Measurements from ENCODE around the gene ROBO1.

Gene ROBO1

GRCh38 chr3:79002465-79003372, 765.1 kb downstream of the ROBO1 start:
- no peak for DNase-seq

DNA sequence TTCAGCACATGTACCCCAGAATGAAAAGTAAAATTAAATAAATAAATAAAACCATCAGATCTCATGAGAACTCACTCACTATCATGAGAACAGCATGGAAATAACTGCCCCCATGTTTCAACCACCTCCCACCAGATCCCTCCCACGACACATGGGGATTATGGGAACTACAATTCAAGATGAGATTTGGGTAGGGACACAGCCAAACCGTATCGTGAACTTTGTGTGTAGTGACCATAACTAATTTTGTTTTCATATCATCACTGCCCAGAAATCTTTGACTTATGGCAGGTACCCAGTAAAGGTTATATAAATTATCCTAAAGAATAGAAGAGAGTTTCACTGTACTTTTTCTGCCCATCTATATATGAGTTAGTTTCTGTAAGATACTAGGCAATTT, 766.5 kb downstream of the ROBO1 start:
- DNase-seq, result no peak

GRCh38 chr3:78999139-78999538, 768.7 kb downstream of the ROBO1 start:
- DNase-seq, result no peak

- no peak for DNase-seq
These were observed 772.7 kb downstream of the ROBO1 start for GRCh38 chr3:78995087-78995486.

DNA sequence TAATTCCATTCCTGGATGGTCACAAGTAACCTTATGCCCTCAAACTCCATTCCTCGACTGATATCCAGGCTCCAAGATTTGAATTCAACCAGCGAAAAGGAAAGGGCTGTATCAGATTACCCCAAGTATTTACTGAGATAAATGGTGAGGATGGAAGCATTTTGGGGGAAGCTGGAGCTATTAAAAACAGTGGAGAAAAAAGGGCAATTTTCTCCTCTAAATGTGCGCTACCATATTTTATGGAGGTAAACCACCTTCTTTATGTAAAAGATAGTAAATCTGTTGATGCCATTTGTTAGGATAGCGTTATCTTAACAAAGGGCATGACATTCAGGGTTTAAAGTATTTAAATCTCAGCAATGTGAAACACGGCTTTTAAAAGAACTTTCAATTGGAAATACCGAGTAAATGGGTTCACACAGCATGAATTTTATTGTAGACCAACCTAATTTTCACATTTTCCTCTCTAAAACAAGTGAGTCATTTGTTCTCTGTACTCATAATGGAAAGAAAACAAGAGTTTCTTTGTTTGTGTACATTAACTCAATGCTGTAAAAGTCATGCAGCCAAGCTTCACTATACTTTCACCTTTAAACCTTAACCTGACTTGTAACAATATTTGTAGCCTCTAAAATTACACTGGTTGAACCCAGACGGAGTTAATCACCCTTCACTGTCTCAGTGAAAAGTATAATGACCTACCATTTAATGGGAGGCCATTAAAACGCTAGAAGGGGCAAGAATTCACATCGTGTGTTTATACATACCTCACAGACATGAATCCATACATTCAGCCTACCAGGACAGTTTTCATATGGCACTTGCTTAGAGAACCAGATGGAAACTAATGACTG, 773.4 kb downstream of the ROBO1 start:
- DNase-seq, result no peak

- no peak for DNase-seq
These were observed 774.4 kb downstream of the ROBO1 start for GRCh38 chr3:78993375-78993774.

- DNase-seq, result no peak
These were observed 775.0 kb downstream of the ROBO1 start for GRCh38 chr3:78992830-78993229.

GRCh38 chr3:78992400-78992799, 775.4 kb downstream of the ROBO1 start:
- no peak for DNase-seq

GRCh38 chr3:78991656-78992055, 776.1 kb downstream of the ROBO1 start:
- no peak for DNase-seq

GRCh38 chr3:78990156-78990555, 777.6 kb downstream of the ROBO1 start:
- no peak for DNase-seq

GRCh38 chr3:78988324-78988723, 779.5 kb downstream of the ROBO1 start:
- no peak for DNase-seq

GRCh38 chr3:78986416-78987101, 781.2 kb downstream of the ROBO1 start:
- DNase-seq, result no peak

DNA sequence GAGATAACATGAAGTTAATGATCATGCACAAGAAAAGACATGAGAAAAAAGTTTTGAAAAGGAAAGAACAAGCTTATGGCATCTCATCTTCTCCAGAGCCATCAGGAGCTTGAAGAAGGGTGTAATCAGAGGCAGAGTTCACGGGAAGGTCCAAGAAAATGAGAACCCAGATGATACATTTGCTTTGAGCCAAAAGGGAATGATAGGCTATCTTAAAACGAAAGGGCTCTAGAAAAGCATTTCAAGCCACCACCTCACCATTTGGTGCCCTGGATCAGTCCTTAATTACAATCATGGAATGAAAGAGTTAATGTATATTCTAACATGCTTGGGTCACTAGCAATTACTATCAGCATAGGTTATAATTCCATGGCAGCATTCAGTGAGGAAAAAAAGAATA, 781.8 kb downstream of the ROBO1 start:
- no peak for DNase-seq

DNA sequence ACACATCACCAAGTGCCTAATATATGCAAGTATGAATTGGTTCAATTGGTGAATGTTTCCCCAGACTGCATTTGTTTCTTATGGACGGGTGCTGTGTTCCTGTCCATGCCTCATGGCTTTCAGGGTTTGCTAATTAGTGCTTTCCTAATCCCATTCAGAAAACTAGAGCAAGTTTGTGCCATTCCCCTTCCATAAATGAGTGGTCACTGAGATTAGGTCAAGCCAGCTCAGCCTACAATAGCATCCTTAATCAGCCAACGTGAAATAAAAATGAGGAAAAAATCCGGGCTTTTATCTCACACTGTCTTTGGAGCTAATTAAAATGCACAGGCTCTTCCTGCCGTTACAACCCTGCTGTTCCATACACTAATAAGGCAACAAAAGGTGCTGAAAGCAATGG, 788.8 kb downstream of the ROBO1 start:
- no peak for DNase-seq

DNA sequence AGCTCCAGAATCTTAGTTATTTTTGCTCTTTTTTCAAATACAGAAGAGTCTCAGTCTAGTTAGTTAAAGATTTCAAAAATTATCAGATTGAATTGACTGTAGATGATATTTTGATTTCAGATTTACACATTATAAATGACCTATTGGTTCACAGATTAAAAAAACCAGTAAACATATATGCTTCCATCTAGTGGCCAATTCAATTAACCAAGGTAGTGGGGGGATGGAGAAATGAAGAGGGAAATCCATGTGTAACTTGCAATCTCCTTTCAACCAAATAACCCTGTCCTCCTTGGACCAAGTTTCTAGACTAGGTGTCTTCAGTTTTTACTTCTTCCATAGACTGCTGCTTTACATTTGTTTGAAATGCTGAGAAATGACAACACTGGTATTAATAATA, 789.8 kb downstream of the ROBO1 start:
- DNase-seq, result no peak

GRCh38 chr3:78977073-78977472, 790.7 kb downstream of the ROBO1 start:
- no peak for DNase-seq

DNA sequence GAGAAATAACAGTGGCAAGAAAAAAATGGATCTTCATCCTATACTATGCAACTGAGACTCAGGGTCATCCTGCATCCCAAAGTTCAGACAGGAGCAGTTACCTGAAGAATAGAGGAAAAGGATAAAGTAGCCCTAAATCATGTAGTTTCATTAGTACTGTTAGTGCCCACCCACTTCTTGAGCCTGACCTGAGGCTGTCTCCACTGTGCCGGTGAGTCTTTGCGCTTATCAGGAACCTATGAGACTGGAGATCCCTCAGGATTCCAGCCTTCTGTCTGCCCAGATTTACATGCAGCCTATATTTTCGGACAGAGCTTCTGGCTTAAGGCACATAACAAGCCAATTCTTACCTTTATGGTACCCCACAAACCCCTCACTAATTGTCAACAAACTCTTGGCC, 791.6 kb downstream of the ROBO1 start:
- DNase-seq, result no peak

- no peak for DNase-seq
These were observed 793.5 kb downstream of the ROBO1 start for GRCh38 chr3:78974181-78974790.

GRCh38 chr3:78972617-78973301, 795.0 kb downstream of the ROBO1 start:
- DNase-seq, result no peak

GRCh38 chr3:78970656-78971055, 797.1 kb downstream of the ROBO1 start:
- no peak for DNase-seq

DNA sequence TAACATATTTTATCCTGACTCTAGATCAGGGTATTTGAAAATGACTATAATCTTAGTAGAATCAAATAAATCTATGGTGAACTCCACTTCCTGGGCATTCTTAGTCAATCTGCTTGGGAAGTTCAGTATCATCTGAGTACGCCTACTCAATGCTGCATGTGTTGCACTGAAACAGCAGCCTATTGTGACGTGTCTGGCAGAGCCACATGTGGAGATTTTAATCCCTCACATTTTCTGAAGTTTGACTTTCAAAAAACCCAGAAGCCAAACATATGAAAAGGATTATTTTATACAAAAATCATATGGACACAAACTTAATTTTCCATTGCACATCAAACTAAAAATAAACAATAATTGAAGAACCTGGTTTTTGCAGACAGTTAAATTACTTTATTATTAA, 798.3 kb downstream of the ROBO1 start:
- no peak for DNase-seq

DNA sequence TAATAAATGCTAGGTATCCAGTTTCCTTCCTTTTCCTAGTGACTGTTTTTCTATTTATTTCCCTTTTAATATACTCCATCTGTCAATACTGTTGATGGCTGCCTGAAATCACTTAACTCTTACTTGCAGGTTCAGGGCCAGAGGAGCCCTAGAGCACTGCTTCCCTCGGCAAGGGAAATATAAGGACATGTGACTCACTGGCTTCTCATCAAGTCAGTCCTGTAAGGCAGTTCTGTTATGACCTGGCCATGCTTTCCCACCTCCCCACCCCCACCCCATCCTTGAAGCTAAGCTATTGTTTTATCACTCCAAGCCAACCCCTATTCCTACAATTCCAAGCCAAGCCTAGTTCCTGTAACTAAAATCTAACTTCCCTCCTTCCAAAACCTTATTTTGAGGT, 800.7 kb downstream of the ROBO1 start:
- no peak for DNase-seq
